ENCODE results near the gene SERINC2. TPM values are rescaled to one million over a fixed set of nuclear protein-coding genes. Genes with fewer than 3 reads are reported as not detected.
"Not testable (repeated sequence)": the region's sequence is repeated elsewhere in the genome, so short reads cannot be mapped to it uniquely, and the experiment has no call there.

The SERINC2 gene
- polyA plus RNA-seq, 6 donors from 2014 or later: 0.54 to 1.6 (median 0.77) TPM; not detected in 1

- peaks cover 0 to 4% (median 2%) of the 10 kb centered on the region in 3 donors for H3K27me3 Mint-ChIP-seq
- H3K4me3 Mint-ChIP-seq: peak overlapping the region; percentile 42 to 85 (median 76)
- H3K36me3 Mint-ChIP-seq: no peaks in the 10 kb centered on the region
- no peaks in the 10 kb centered on the region for H3K9me3 Mint-ChIP-seq
- peaks cover 26 to 29% (median 28%) of the 10 kb centered on the region in 3 donors for H3K4me1 Mint-ChIP-seq
- peak overlapping the region; percentile 79 to 98 (median 97) for H3K27ac Mint-ChIP-seq
- peak; percentile 14 to 28 for ATAC-seq (ENCODE audit: low read depth in 2 of 2)
- DNase-seq: peak; percentile 61
Measured at GRCh38 chr1:31422505-31423319, 9.7 kb downstream of the SERINC2 start.

- H3K36me3 Mint-ChIP-seq: no peaks in the 10 kb centered on the region
- ATAC-seq (ENCODE audit: low read depth in 2 of 2): peak; percentile 93 to 96
- no peaks in the 10 kb centered on the region for H3K9me3 Mint-ChIP-seq
- peaks cover 0 to 4% (median 0%) of the 10 kb centered on the region in 3 donors for H3K27me3 Mint-ChIP-seq
- peak overlapping the region; percentile 42 to 85 (median 76) for H3K4me3 Mint-ChIP-seq
- H3K4me1 Mint-ChIP-seq: peaks cover 26 to 33% (median 28%) of the 10 kb centered on the region in 3 donors
- DNase-seq: peak; percentile 87
- peak overlapping the region; percentile 80 to 98 (median 97) for H3K27ac Mint-ChIP-seq
Measured at GRCh38 chr1:31423418-31423947, 10.5 kb downstream of the SERINC2 start.

GRCh38 chr1:31424568-31424967 is 11.6 kb downstream of the SERINC2 start:
- Mint-ChIP-seq H3K27ac (peak overlapping the region; percentile 11 to 98 (median 84)), H3K36me3 (no peaks in the 10 kb centered on the region), H3K27me3 (peaks cover 0 to 4% (median 0%) of the 10 kb centered on the region in 3 donors), H3K4me3 (no peak overlapping the region), H3K4me1 (peaks cover 26 to 35% (median 28%) of the 10 kb centered on the region in 3 donors), H3K9me3 (no peaks in the 10 kb centered on the region)
- DNase-seq: no peak
- ATAC-seq (ENCODE audit: low read depth in 2 of 2): no peak

- H3K27me3 Mint-ChIP-seq: peaks cover 0 to 4% (median 0%) of the 10 kb centered on the region in 3 donors
- no peak overlapping the region for H3K4me3 Mint-ChIP-seq
- ATAC-seq (ENCODE audit: low read depth in 2 of 2): no peak
- H3K9me3 Mint-ChIP-seq: no peaks in the 10 kb centered on the region
- no peak for DNase-seq
- peak overlapping the region in 4 of 6 donors; percentile 30 to 98 (median 86) for H3K27ac Mint-ChIP-seq
- peaks cover 26 to 35% (median 28%) of the 10 kb centered on the region in 3 donors for H3K4me1 Mint-ChIP-seq
- no peaks in the 10 kb centered on the region for H3K36me3 Mint-ChIP-seq
Measured at GRCh38 chr1:31425301-31426081, 12.5 kb downstream of the SERINC2 start.

GRCh38 chr1:31426249-31426922 is 13.4 kb downstream of the SERINC2 start:
- Mint-ChIP-seq H3K4me1 (peaks cover 26 to 35% (median 28%) of the 10 kb centered on the region in 3 donors), H3K27ac (peak overlapping the region in 4 of 6 donors; percentile 47 to 86 (median 79)), H3K36me3 (no peaks in the 10 kb centered on the region), H3K9me3 (no peaks in the 10 kb centered on the region), H3K4me3 (peak overlapping the region in 1 of 8 donors; percentile 20), H3K27me3 (peaks cover 0 to under 1% (median 0%) of the 10 kb centered on the region in 3 donors)
- no peak for DNase-seq
- ATAC-seq (ENCODE audit: low read depth in 2 of 2): no peak

- Mint-ChIP-seq H3K27ac (no peak overlapping the region), H3K4me3 (no peak overlapping the region), H3K36me3 (no peaks in the 10 kb centered on the region), H3K4me1 (peaks cover 26 to 33% (median 27%) of the 10 kb centered on the region in 3 donors), H3K27me3 (no peaks in the 10 kb centered on the region), H3K9me3 (no peaks in the 10 kb centered on the region)
- DNase-seq: no peak
- ATAC-seq (ENCODE audit: low read depth in 2 of 2): no peak
Measured at GRCh38 chr1:31427322-31427721, 14.3 kb downstream of the SERINC2 start.

- Mint-ChIP-seq H3K4me1 (peaks cover 14 to 26% (median 21%) of the 10 kb centered on the region in 3 donors), H3K27ac (peak overlapping the region in 4 of 6 donors; percentile 3 to 80 (median 46)), H3K9me3 (no peaks in the 10 kb centered on the region), H3K36me3 (no peaks in the 10 kb centered on the region), H3K4me3 (no peak overlapping the region), H3K27me3 (no peaks in the 10 kb centered on the region)
- DNase-seq (no peak), ATAC-seq (ENCODE audit: low read depth in 2 of 2) (no peak)
Measured at GRCh38 chr1:31428436-31429221, 15.6 kb downstream of the SERINC2 start.

GRCh38 chr1:31429583-31429982 is 16.6 kb downstream of the SERINC2 start:
- no peak for ATAC-seq (ENCODE audit: low read depth in 2 of 2)
- no peak for DNase-seq
- Mint-ChIP-seq H3K4me3 (no peak overlapping the region), H3K9me3 (no peaks in the 10 kb centered on the region), H3K27ac (no peak overlapping the region), H3K4me1 (peaks cover 14 to 22% (median 17%) of the 10 kb centered on the region in 3 donors), H3K36me3 (no peaks in the 10 kb centered on the region), H3K27me3 (no peaks in the 10 kb centered on the region)

- H3K27me3 Mint-ChIP-seq; ATAC-seq (ENCODE audit: low read depth in 2 of 2); H3K36me3 Mint-ChIP-seq; H3K27ac Mint-ChIP-seq; H3K4me3 Mint-ChIP-seq; H3K9me3 Mint-ChIP-seq; DNase-seq: not testable (repeated sequence)
- H3K4me1 Mint-ChIP-seq: peaks cover 16 to 20% (median 16%) of the 10 kb centered on the region in 3 donors
Measured at GRCh38 chr1:31431351-31432257, 18.6 kb downstream of the SERINC2 start.

GRCh38 chr1:31432592-31433395 is 19.8 kb downstream of the SERINC2 start:
- Mint-ChIP-seq H3K27me3 (no peaks in the 10 kb centered on the region), H3K36me3 (no peaks in the 10 kb centered on the region), H3K4me3 (no peak overlapping the region), H3K4me1 (peaks cover 11 to 20% (median 15%) of the 10 kb centered on the region in 3 donors), H3K27ac (peak overlapping the region in 2 of 6 donors; percentile 3 to 56), H3K9me3 (no peaks in the 10 kb centered on the region)
- ATAC-seq (ENCODE audit: low read depth in 2 of 2) (no peak), DNase-seq (no peak)

GRCh38 chr1:31433396-31433930 is 20.4 kb downstream of the SERINC2 start:
- peaks cover 11 to 16% (median 15%) of the 10 kb centered on the region in 3 donors for H3K4me1 Mint-ChIP-seq
- DNase-seq: no peak
- H3K9me3 Mint-ChIP-seq: no peaks in the 10 kb centered on the region
- no peaks in the 10 kb centered on the region for H3K36me3 Mint-ChIP-seq
- ATAC-seq (ENCODE audit: low read depth in 2 of 2): no peak
- peak overlapping the region in 2 of 6 donors; percentile 3 to 56 for H3K27ac Mint-ChIP-seq
- peak overlapping the region in 1 of 8 donors; percentile 83 for H3K4me3 Mint-ChIP-seq
- H3K27me3 Mint-ChIP-seq: no peaks in the 10 kb centered on the region

Data from naive B cell (primary cell).